Cardiac fibroblast (primary cell): Measurements from ENCODE around the gene ESRRG.
A peak's percentile ranks its signal among the peaks of the same experiment; 100 is the strongest.

Experiments used
- DNase-seq, 2 donors: peaks; one replicate each; pipeline versions ENCODE4 v3.0.0 to v3.0.0-alpha.2; 2010; ENCODE audit warnings: low read depth in 2 of 2
- H3K4me3 ChIP-seq, 2 donors: replicated peaks in 1 of 2; 1 replicate in 1 of 2; 2 replicates in 1 of 2; pipeline ENCODE4 v1.5.1; 2011; ENCODE audit warnings: low read depth in 2 of 2, low read length in 2 of 2, mild to moderate bottlenecking in 2 of 2, moderate library complexity in 1 of 2
- CTCF ChIP-seq: IDR thresholded peaks from one replicate; pipeline ENCODE4 v1.5.1; 2011; ENCODE audit warnings: low read depth, mild to moderate bottlenecking, low read length, inconsistent platforms

ESRRG gene

GRCh38 chr1:216606047-216606637 lies 117.1 kb downstream of the ESRRG start:
- no peak for TF ChIP-seq CTCF
- no peak for DNase-seq
- H3K4me3 ChIP-seq = no peak overlapping the region

GRCh38 chr1:216604771-216605170 lies 118.5 kb downstream of the ESRRG start:
- no peak for DNase-seq
- H3K4me3 ChIP-seq = no peak overlapping the region
- no peak for TF ChIP-seq CTCF

- peak; percentile 83 to 86 for DNase-seq
- H3K4me3 ChIP-seq = peak overlapping the region; percentile 56 to 61
- TF ChIP-seq CTCF = peak; percentile 51
Observed at GRCh38 chr1:216600730-216601609, 122.3 kb downstream of the ESRRG start.

DNA sequence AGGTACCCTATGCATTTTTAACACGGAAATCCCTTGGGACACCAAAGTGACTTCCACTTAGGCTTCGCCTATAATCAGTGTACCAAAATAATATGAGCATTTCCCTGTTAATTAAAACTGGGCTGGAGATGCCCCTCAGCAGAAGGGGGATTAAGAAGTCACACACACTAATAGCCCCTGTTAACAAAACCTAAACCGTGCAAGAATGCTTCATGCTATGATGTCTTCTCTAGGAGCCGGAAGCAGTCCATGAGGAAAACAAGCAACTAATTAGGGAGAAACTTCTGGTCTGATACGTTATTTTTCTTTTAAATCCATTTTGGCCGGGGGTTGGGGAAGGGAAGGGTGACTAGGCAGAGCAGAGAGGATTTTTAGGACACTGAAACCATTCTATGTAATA lies 123.4 kb downstream of the ESRRG start:
- no peak for DNase-seq
- TF ChIP-seq CTCF = no peak

DNA sequence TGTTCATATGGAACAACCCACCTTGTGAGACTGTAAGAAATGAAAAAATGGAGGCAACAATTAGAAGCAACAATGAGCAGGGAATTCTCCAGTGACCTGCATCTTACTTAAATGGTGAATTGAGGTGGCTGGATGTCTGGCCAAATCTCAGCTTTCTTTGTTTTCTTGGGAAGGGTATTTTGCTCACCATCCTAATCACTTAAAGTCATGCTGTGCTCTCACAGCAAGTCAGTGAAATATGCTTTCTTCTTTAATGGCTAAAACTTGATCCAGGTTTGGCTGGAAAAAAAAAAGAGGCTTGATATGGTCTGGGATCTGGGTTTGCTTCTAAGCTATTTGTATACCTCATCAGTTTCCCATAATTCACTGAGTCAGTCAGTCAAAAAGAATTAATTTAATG lies 124.8 kb downstream of the ESRRG start:
- no peak for DNase-seq
- H3K4me3 ChIP-seq = no peak overlapping the region
- TF ChIP-seq CTCF = no peak

More for the DNA sequence above, 123.4 kb downstream of the ESRRG start:
- no peak overlapping the region for H3K4me3 ChIP-seq

- H3K4me3 ChIP-seq = no peak overlapping the region
- no peak for DNase-seq
- no peak for TF ChIP-seq CTCF
Observed at GRCh38 chr1:216596281-216596862, 126.9 kb downstream of the ESRRG start.
